Activated CD8-positive, alpha-beta memory T cell treated with anti-CD3 and anti-CD28 coated beads, Interleukin-2, amount 50 U/mL, for 24 hours (primary cell): Measurements from ENCODE around the gene PRDM16.

ENCODE experiments used
- DNase-seq: peaks from one replicate; pipeline ENCODE4 v3.0.0-alpha.2; 2020; ENCODE audit errors: extremely low read depth

The PRDM16 gene

GRCh38 chr1:3412376-3412775 lies 343.4 kb downstream of the PRDM16 start:
- no peak for DNase-seq

- no peak for DNase-seq
Measured at GRCh38 chr1:3413975-3414710, 345.1 kb downstream of the PRDM16 start.

GRCh38 chr1:3415260-3416090 lies 346.5 kb downstream of the PRDM16 start:
- no peak for DNase-seq

- DNase-seq, result no peak
Measured at GRCh38 chr1:3417082-3417739, 348.2 kb downstream of the PRDM16 start.

GRCh38 chr1:3417934-3418333 lies 348.9 kb downstream of the PRDM16 start:
- DNase-seq, result no peak

- no peak for DNase-seq
Measured at GRCh38 chr1:3418600-3418999, 349.6 kb downstream of the PRDM16 start.

- no peak for DNase-seq
Measured at GRCh38 chr1:3419415-3420204, 350.6 kb downstream of the PRDM16 start.

GRCh38 chr1:3420218-3420951 lies 351.4 kb downstream of the PRDM16 start:
- no peak for DNase-seq

- no peak for DNase-seq
Measured at GRCh38 chr1:3422638-3423037, 353.6 kb downstream of the PRDM16 start.

- no peak for DNase-seq
Measured at GRCh38 chr1:3423245-3423829, 354.3 kb downstream of the PRDM16 start.

- DNase-seq, result no peak
Measured at GRCh38 chr1:3423896-3424611, 355.1 kb downstream of the PRDM16 start.

- no peak for DNase-seq
Measured at GRCh38 chr1:3425486-3426215, 356.6 kb downstream of the PRDM16 start.

- no peak for DNase-seq
Measured at GRCh38 chr1:3426956-3427535, 358.0 kb downstream of the PRDM16 start.

- no peak for DNase-seq
Measured at GRCh38 chr1:3427711-3428704, 359.0 kb downstream of the PRDM16 start.

GRCh38 chr1:3428899-3429298 lies 359.9 kb downstream of the PRDM16 start:
- no peak for DNase-seq

GRCh38 chr1:3429320-3429719 lies 360.3 kb downstream of the PRDM16 start:
- DNase-seq, result no peak

- DNase-seq, result no peak
Measured at GRCh38 chr1:3429766-3430165, 360.8 kb downstream of the PRDM16 start.

GRCh38 chr1:3430406-3430805 lies 361.4 kb downstream of the PRDM16 start:
- DNase-seq, result no peak
